ENCODE results near the gene ALDH1L1. TPM values are rescaled to one million over a fixed set of nuclear protein-coding genes. Genes with fewer than 3 reads are reported as not detected.

The ALDH1L1 gene
- total and polyA plus RNA-seq, 2 of the 8 experiments (the other 6 are each of a cell fraction or from before 2014, with no cell fraction given): 0.98 to 1.6 TPM

DNA sequence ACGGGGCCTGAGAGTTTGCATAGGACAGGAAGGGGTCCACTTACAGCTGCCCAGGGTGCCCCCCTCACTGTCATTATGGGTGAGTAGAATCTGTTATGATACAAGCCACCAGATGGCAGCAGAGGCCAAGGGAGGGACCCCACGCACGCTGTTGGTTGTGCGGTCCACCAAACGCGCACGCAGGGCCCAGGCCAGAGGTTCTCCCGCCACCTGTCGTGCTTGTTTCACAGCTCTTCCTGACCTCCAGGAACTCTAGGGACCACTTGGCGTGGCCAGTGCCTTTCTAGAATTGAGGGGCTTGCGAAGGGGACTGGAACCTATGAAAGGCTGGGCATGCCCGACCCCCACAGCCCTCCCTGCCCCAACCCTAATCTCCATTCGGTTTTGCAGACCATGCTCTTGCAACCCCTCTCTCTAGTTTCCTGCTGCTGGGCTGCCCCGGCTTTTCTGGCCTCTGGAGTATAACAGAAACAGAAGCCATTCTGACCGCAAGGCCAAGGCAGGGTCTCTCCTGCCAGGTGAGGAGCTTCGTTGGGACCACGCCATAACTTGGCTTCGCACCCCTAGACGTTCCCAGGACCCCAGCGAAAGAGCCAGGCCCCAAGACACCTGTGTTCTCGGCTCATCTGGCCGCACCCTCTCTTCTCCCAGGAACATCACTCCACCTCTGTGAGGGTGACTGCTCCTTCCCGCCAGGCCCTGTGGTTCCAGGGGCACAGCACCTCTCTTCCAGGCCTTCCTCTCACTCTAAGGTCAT lies 46.0 kb downstream of the ALDH1L1 start:
- no peak overlapping the region for H3K56ac ChIP-seq (replicated peaks; ENCODE audit: insufficient read length, low read depth, low read length)
- H3K9ac ChIP-seq (replicated peaks in 1 of 4; ENCODE audit: extremely low read depth in 1 of 4, low read depth in 3 of 4, low read length in 3 of 4): no peak overlapping the region
- no peak overlapping the region for H2AFZ ChIP-seq (ENCODE audit: low read length)
- H3K79me1 ChIP-seq (ENCODE audit: low read depth, low read length): no peaks in the 10 kb centered on the region
- H4K5ac ChIP-seq (ENCODE audit: insufficient read length, low read depth, low read length): no peak overlapping the region
- H3K27ac ChIP-seq (ENCODE audit: low read depth, low read length): no peak overlapping the region
- no peaks in the 10 kb centered on the region for H3K23me2 ChIP-seq (ENCODE audit: low read depth, low read length)
- CTCF ChIA-PET (ENCODE audit: partially characterized antibody): interaction anchor here (0.6 to 6.1 kb wide), 77 partner anchors 8 to 579 kb away, joined by 3 to 58 read pairs (median 5); partner anchors contain the start of genes CFAP100, KLF15 and ZXDC
- H4K20me1 ChIP-seq (replicated peaks in 1 of 2; ENCODE audit: control insufficient read depth in 1 of 2, insufficient read depth in 2 of 2, low read length in 2 of 2): no peaks in the 10 kb centered on the region
- 0 out of 2 replicates have a peak overlapping the region, but pooled peaks have one; percentile 17 for H2BK12ac ChIP-seq (ENCODE audit: low read depth, low read length)
- no peak overlapping the region for H2BK5ac ChIP-seq (ENCODE audit: low read depth, low read length)
- H3K4me3 ChIP-seq (ENCODE audit: extremely low read depth in 1 of 4, insufficient read depth in 2 of 4, low read depth in 3 of 4, low read length in 4 of 4): no peak overlapping the region
- H3K4me1 ChIP-seq (replicated peaks in 1 of 4; ENCODE audit: control insufficient read depth in 3 of 4, insufficient read depth in 4 of 4, low read length in 3 of 4): peaks cover 0 to 21% (median 8%) of the 10 kb centered on the region in 4 experiments; a peak in 6 of 7 replicates
- H4K8ac ChIP-seq (ENCODE audit: extremely low read depth, insufficient read depth, low read length): peak overlapping the region; percentile 51
- H2BK20ac ChIP-seq (ENCODE audit: low read length): no peak overlapping the region
- DNase-seq (ENCODE audit: low read depth in 1 of 2, low spot score in 2 of 2) (peak in 1 of 2 experiments; percentile 87), FAIRE-seq (no peak)
- H3K4ac ChIP-seq (replicated peaks; ENCODE audit: insufficient read length, low read depth, low read length): peak overlapping the region; percentile 13
- 0 out of 2 replicates have a peak overlapping the region, but pooled peaks have one; percentile 0 for H2BK15ac ChIP-seq (ENCODE audit: low read length)
- no peaks in the 10 kb centered on the region for H3K9me3 ChIP-seq (ENCODE audit: insufficient read depth in 2 of 2, low read depth in 1 of 2, low read length in 1 of 2)
- H3K27me3 ChIP-seq (replicated peaks in 1 of 4; ENCODE audit: control insufficient read depth in 3 of 4, extremely low read depth in 1 of 4, insufficient read depth in 3 of 4, low read length in 3 of 4): peaks cover 0 to 3% (median 1%) of the 10 kb centered on the region in 4 experiments; a peak in 5 of 7 replicates
- H3K23ac ChIP-seq (ENCODE audit: insufficient read length): no peak overlapping the region
- POLR2A ChIA-PET (ENCODE audit: partially characterized antibody): interaction anchor here (0.8 to 1.5 kb wide), 4 partner anchors 79 to 341 kb away, joined by 3 to 5 read pairs (median 4); partner anchors contain the start of gene ZXDC
- H3K4me2 ChIP-seq (ENCODE audit: insufficient read depth in 1 of 2, low read depth in 2 of 2, low read length in 2 of 2): no peak overlapping the region
- H3K14ac ChIP-seq (ENCODE audit: insufficient read length): no peak overlapping the region
- no peak overlapping the region for H4K91ac ChIP-seq (replicated peaks; ENCODE audit: insufficient read length, low read length)
- no peak overlapping the region for H2AK5ac ChIP-seq (ENCODE audit: low read depth, low read length)
- H3K18ac ChIP-seq (ENCODE audit: extremely low read depth, low read length): no peak overlapping the region
- 63% methylated on average over 23 of the region's 23 CpGs; no CpG with 5 or more reads in 1 of the 2 experiments for WGBS, 2 experiments (ENCODE audit: extremely low coverage in 1 of 2, insufficient coverage in 1 of 2, insufficient read length in 1 of 2, insufficient replicate concordance in 2 of 2, low coverage in 1 of 2, low lambda C conversion rate in 2 of 2, missing lambda C conversion rate in 1 of 2)
- no peaks in the 10 kb centered on the region for H3K36me3 ChIP-seq (ENCODE audit: control insufficient read depth in 2 of 4, insufficient read depth in 4 of 4, low read length in 3 of 4)
- H2BK120ac ChIP-seq (replicated peaks; ENCODE audit: low read depth, low read length): no peak overlapping the region
- H3K79me2 ChIP-seq (ENCODE audit: control insufficient read depth in 1 of 2, insufficient read depth in 2 of 2, low read length in 2 of 2): no peaks in the 10 kb centered on the region
- TF ChIP-seq SUZ12 (IDR thresholded peaks at IDR 0.05; ENCODE audit: low read length) (0 out of 2 replicates have a peak, but pooled peaks have one; percentile 24), HDAC2 (IDR thresholded peaks at IDR 0.05; ENCODE audit: borderline replicate concordance in 1 of 2, low read depth in 2 of 2, low read length in 2 of 2) (peak in 1 of 2 experiments; percentile 58; a peak in 1 of 4 replicates), RAD21 (IDR thresholded peaks at IDR 0.05 in 1 of 2, conservative IDR thresholded peaks at IDR 0.05 in 1 of 2; ENCODE audit: low read depth in 2 of 2, low read length in 2 of 2) (peak; percentile 95 to 97), CTCF (IDR thresholded peaks at IDR 0.05; ENCODE audit: control extremely low read depth in 1 of 3, insufficient read depth in 1 of 3, low read depth in 1 of 3, low read length in 3 of 3) (peak in 2 of 3 experiments; percentile 76 to 80; a peak in 3 of 4 replicates), CBX8 (IDR thresholded peaks at IDR 0.05; ENCODE audit: borderline replicate concordance, low read depth, low read length) (no peak), TBP (IDR thresholded peaks at IDR 0.05; ENCODE audit: low read depth, low read length) (no peak)
- TF ChIP-seq, protein P1, sequence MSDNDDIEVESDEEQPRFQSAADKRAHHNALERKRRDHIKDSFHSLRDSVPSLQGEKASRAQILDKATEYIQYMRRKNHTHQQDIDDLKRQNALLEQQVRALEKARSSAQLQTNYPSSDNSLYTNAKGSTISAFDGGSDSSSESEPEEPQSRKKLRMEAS (IDR thresholded peaks at IDR 0.05): peak; percentile 92
